HepG2 (cell line): ENCODE data around the gene TEX19. TPM values are rescaled to one million over a fixed set of nuclear protein-coding genes. Genes with fewer than 3 reads are reported as not detected.

Source experiments
- CSRNP1 ChIP-seq: sonication (generic); formaldehyde crosslinking; IDR thresholded peaks from 2 replicates; pipeline ENCODE4 v1.8.1; 2023; ENCODE audit warnings: mild to moderate bottlenecking, missing genetic modification reagents
- GFI1 ChIP-seq: sonication (generic); formaldehyde crosslinking; IDR thresholded peaks from 2 replicates; pipeline ENCODE4 v1.5.0; 2020; ENCODE audit warnings: missing genetic modification reagents, mild to moderate bottlenecking, borderline replicate concordance
- HOXA3 ChIP-seq: sonication (generic); formaldehyde crosslinking; IDR thresholded peaks from 2 replicates; pipeline ENCODE4 v1.5.0; 2020; ENCODE audit warnings: missing genetic modification reagents
- HOXD1 ChIP-seq: sonication (generic); formaldehyde crosslinking; IDR thresholded peaks from 2 replicates; pipeline ENCODE4 v1.5.0; 2020; ENCODE audit warnings: missing genetic modification reagents
- JDP2 ChIP-seq: sonication (generic); formaldehyde crosslinking; IDR thresholded peaks from 2 replicates; pipeline ENCODE4 v1.8.1; 2022; ENCODE audit warnings: missing genetic modification reagents, borderline replicate concordance
- KDM5B ChIP-seq: sonication (generic); formaldehyde crosslinking; IDR thresholded peaks from 2 replicates; pipeline ENCODE4 v1.4.0; 2020; ENCODE audit warnings: missing genetic modification reagents, mild to moderate bottlenecking, borderline replicate concordance
- KLF13 ChIP-seq: sonication (generic); formaldehyde crosslinking; IDR thresholded peaks from 2 replicates; pipeline ENCODE4 v1.4.0; 2020; ENCODE audit warnings: mild to moderate bottlenecking, missing genetic modification reagents
- RAD21 ChIP-seq: fragments of 450-650 bp; formaldehyde crosslinking; IDR thresholded peaks from 2 replicates; pipeline ENCODE4 v1.5.0; 2020; ENCODE audit warnings: mild to moderate bottlenecking
- SRY ChIP-seq: sonication (generic); formaldehyde crosslinking; IDR thresholded peaks from 2 replicates; pipeline ENCODE4 v1.8.0; 2022; ENCODE audit warnings: mild to moderate bottlenecking, missing genetic modification reagents
- ZGPAT ChIP-seq: IDR thresholded peaks from 2 replicates; pipeline ENCODE4 v1.6.1; 2016; ENCODE audit warnings: mild to moderate bottlenecking
- ZNF138 ChIP-seq: sonication (generic); formaldehyde crosslinking; IDR thresholded peaks from 2 replicates; pipeline ENCODE4 v1.5.0; 2020; ENCODE audit warnings: mild to moderate bottlenecking, low read depth, missing genetic modification reagents
- ZNF24 ChIP-seq: fragments of 450-650 bp; IDR thresholded peaks from 2 replicates; pipeline ENCODE4 v1.6.1; 2017; ENCODE audit warnings: antibody characterized with exemption, mild to moderate bottlenecking
- ZNF282 ChIP-seq: fragments of 450-650 bp; IDR thresholded peaks from 2 replicates; pipeline ENCODE4 v1.6.1; 2018; ENCODE audit not compliant: partially characterized antibody
- ZNF446 ChIP-seq: sonication (generic); formaldehyde crosslinking; IDR thresholded peaks from 2 replicates; pipeline ENCODE4 v1.5.0; 2020; ENCODE audit warnings: mild to moderate bottlenecking, missing genetic modification reagents
- ZNF660 ChIP-seq: sonication (generic); formaldehyde crosslinking; IDR thresholded peaks from 2 replicates; pipeline ENCODE4 v1.5.1; 2020; ENCODE audit warnings: mild to moderate bottlenecking, low read depth, missing genetic modification reagents, borderline replicate concordance
- ZNF674 ChIP-seq: sonication (generic); formaldehyde crosslinking; IDR thresholded peaks from 2 replicates; pipeline ENCODE4 v1.5.0; 2020; ENCODE audit warnings: low read depth, mild to moderate bottlenecking, missing genetic modification reagents
- polyA plus RNA-seq, 8 experiments: library from polyadenylated mRNA; depleted of rRNA in 3 of 8; stranded (reverse) in 7 of 8; unstranded in 1 of 8; fragments of >200 nt; fragmentation: Illumina TruSeq in 4 of 8; extraction: Trizol in 4 of 8; gene quantifications; 2 replicates each; pipeline versions ENCODE4 v1.2.1 to v1.2.3, GENCODE V29; 2011 to 2016; ENCODE audit warnings: low read depth in 4 of 8, missing spikeins in 1 of 8, mixed read lengths in 1 of 8; ENCODE audit not compliant: insufficient read depth in 1 of 8
- total RNA-seq, 5 experiments: library from RNA; depleted of rRNA; stranded (reverse); fragments of >200 nt; fragmentation: Illumina TruSeq; extraction: Trizol; gene quantifications; 2 replicates each; pipeline ENCODE4 v1.2.3, GENCODE V29; 2016; ENCODE audit warnings: low read depth in 1 of 5
- TF ChIP-seq, protein P1 (sequence below): sonication (generic); formaldehyde crosslinking; IDR thresholded peaks from 2 replicates; pipeline ENCODE4 v1.5.1; 2020; ENCODE audit warnings: mild to moderate bottlenecking, moderate library complexity, missing genetic modification reagents
- TF ChIP-seq, protein P2 (sequence below), 2 experiments: sonication (generic) in 1 of 2; formaldehyde crosslinking in 1 of 2; IDR thresholded peaks; 2 replicates each; pipeline versions ENCODE4 v1.5.1 to v1.6.1; 2011 to 2020; ENCODE audit warnings: borderline replicate concordance in 1 of 2, low read depth in 1 of 2, low read length in 1 of 2, mild to moderate bottlenecking in 1 of 2, missing genetic modification reagents in 1 of 2, moderate library complexity in 1 of 2
- TF ChIP-seq, protein P3 (sequence below): sonication (generic); formaldehyde crosslinking; IDR thresholded peaks from 2 replicates; pipeline ENCODE4 v1.4.0; 2020; ENCODE audit warnings: low read depth, mild to moderate bottlenecking, missing genetic modification reagents

The TEX19 gene
- total and polyA plus RNA-seq, 2 of the 13 experiments (the other 11 are each of a cell fraction or from before 2014, with no cell fraction given) = 1.3 to 6.0 TPM

DNA sequence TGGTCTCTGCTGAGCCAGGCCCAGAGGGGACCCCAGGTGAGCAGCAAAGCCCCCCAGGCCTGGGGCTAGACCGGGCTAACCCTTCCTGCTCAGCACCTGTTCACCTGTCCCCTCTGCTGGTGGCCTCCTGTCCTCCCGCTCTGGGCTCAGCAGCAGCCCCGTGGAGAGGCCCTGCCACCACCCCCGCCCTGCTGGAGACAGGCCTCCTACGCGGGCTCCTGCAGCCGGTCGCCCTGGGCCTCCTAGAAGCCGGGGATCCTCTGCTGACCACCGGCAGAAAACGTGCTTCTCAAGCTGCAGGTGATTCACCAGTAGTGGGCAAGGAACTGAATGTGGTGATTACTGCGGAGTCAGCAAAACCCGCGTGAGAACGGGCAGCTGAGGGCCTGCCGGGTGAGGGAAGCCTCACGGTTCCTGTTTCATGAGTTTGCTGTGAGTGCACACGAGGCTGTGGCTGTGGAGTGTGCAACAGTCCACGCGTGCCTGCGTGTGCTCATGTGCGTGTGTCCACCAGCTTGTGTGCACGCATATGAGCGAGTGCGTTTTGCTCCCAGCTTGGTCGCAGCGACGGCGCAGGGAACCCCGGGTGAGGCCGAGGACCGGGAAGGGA lies 26.3 kb upstream of the TEX19 start (continued):
- TF ChIP-seq, protein P1, sequence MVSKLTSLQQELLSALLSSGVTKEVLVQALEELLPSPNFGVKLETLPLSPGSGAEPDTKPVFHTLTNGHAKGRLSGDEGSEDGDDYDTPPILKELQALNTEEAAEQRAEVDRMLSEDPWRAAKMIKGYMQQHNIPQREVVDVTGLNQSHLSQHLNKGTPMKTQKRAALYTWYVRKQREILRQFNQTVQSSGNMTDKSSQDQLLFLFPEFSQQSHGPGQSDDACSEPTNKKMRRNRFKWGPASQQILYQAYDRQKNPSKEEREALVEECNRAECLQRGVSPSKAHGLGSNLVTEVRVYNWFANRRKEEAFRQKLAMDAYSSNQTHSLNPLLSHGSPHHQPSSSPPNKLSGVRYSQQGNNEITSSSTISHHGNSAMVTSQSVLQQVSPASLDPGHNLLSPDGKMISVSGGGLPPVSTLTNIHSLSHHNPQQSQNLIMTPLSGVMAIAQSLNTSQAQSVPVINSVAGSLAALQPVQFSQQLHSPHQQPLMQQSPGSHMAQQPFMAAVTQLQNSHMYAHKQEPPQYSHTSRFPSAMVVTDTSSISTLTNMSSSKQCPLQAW (CRISPR knock-in tag) = 0 out of 2 replicates have a peak, but pooled peaks have one; percentile 25
- TF ChIP-seq ZNF674 (CRISPR knock-in tag) (no peak), ZNF660 (CRISPR knock-in tag) (no peak), GFI1 (CRISPR knock-in tag) (no peak), JDP2 (no peak), SRY (no peak), CSRNP1 (CRISPR knock-in tag) (no peak), KDM5B (peak; percentile 54; the same call in 1 of the 2 replicates), ZNF282 (no peak), HOXD1 (CRISPR knock-in tag) (no peak), KLF13 (CRISPR knock-in tag) (no peak), ZNF138 (CRISPR knock-in tag) (no peak), ZNF24 (no peak), HOXA3 (peak; percentile 33; the same call in 1 of the 2 replicates), ZNF446 (0 out of 2 replicates have a peak, but pooled peaks have one; percentile 31), RAD21 (CRISPR knock-in tag) (peak; percentile 42; the same call in 1 of the 2 replicates), ZGPAT (CRISPR knock-in tag) (no peak)
- TF ChIP-seq, protein P2, sequence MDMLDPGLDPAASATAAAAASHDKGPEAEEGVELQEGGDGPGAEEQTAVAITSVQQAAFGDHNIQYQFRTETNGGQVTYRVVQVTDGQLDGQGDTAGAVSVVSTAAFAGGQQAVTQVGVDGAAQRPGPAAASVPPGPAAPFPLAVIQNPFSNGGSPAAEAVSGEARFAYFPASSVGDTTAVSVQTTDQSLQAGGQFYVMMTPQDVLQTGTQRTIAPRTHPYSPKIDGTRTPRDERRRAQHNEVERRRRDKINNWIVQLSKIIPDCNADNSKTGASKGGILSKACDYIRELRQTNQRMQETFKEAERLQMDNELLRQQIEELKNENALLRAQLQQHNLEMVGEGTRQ (IDR thresholded peaks at IDR 0.05; ENCODE audit: low read depth, low read length) = no peak
- TF ChIP-seq, protein P2 (CRISPR knock-in tag; IDR thresholded peaks at IDR 0.05; ENCODE audit: borderline replicate concordance) = no peak
- TF ChIP-seq, protein P3, sequence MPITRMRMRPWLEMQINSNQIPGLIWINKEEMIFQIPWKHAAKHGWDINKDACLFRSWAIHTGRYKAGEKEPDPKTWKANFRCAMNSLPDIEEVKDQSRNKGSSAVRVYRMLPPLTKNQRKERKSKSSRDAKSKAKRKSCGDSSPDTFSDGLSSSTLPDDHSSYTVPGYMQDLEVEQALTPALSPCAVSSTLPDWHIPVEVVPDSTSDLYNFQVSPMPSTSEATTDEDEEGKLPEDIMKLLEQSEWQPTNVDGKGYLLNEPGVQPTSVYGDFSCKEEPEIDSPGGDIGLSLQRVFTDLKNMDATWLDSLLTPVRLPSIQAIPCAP = no peak
